T-cell (primary cell): ENCODE results near the gene MAOB. TPM values are rescaled to one million over a fixed set of nuclear protein-coding genes. Genes with fewer than 3 reads are reported as not detected.

Experiments used
- ATAC-seq, 4 experiments: fragments of 200-7000 bp in 3 of 4; fragments of 150-1000 bp in 1 of 4; cut with Tn5 transposase; replicated peaks in 1 of 4; 1 replicate in 3 of 4; 2 replicates in 1 of 4; pipeline ENCODE4 v1.10.0; 2021; ENCODE audit warnings: moderate library complexity in 3 of 4, mild to moderate bottlenecking in 2 of 4, moderate number of reproducible peaks in 1 of 4
- CTCF ChIA-PET, 2 donors: fragments of 300-600 bp; sonication (Branson Sonifier 250); formaldehyde crosslinking; loops; one replicate each; lab custom pipeline; 2022; ENCODE audit warnings: antibody characterized with exemption in 2 of 2; lab: Charles Lee
- POLR2A ChIA-PET, 2 donors: fragments of 300-600 bp; sonication (Branson Sonifier 250); formaldehyde crosslinking; loops; one replicate each; lab custom pipeline; 2022; ENCODE audit warnings: antibody characterized with exemption in 2 of 2; lab: Charles Lee
- DNase-seq, 35 experiments: peaks; one replicate each; pipeline versions ENCODE4 v3.0.0 to v3.0.0-alpha.2; 2013 to 2023
- H3K27ac ChIP-seq: one replicate; pipeline ENCODE4 v1.5.1; 2013; ENCODE audit warnings: low read length
- H3K27me3 ChIP-seq, 2 experiments: replicated peaks in 1 of 2; 1 replicate in 1 of 2; 2 replicates in 1 of 2; pipeline versions ENCODE4 v1.6.1 to v1.7.0; 2013; ENCODE audit warnings: low read length in 1 of 2, mixed read lengths in 1 of 2; ENCODE audit not compliant: control insufficient read depth in 2 of 2, insufficient read depth in 2 of 2; ENCODE audit errors: extremely low read depth in 1 of 2
- H3K36me3 ChIP-seq, 2 donors: 1 replicate in 1 of 2; 2 replicates in 1 of 2; pipeline versions ENCODE4 v1.6.1 to v1.7.0; 2013; ENCODE audit warnings: low read length in 1 of 2; ENCODE audit not compliant: control insufficient read depth in 2 of 2, insufficient read depth in 1 of 2; ENCODE audit errors: extremely low read depth in 1 of 2
- H3K4me1 ChIP-seq, 2 experiments: 1 replicate in 1 of 2; 2 replicates in 1 of 2; pipeline versions ENCODE4 v1.6.1 to v1.7.0; 2013; ENCODE audit warnings: low read length in 2 of 2, mixed read lengths in 1 of 2; ENCODE audit not compliant: insufficient read depth in 2 of 2, control insufficient read depth in 1 of 2; ENCODE audit errors: extremely low read depth in 1 of 2
- H3K4me3 ChIP-seq, 2 donors: 1 replicate in 1 of 2; 2 replicates in 1 of 2; pipeline versions ENCODE4 v1.5.1 to v1.7.0; 2013; ENCODE audit warnings: mild to moderate bottlenecking in 2 of 2, low read length in 1 of 2, moderate library complexity in 1 of 2; ENCODE audit not compliant: control insufficient read depth in 1 of 2; ENCODE audit errors: extremely low read depth in 1 of 2
- H3K9me3 ChIP-seq: 2 replicates; pipeline ENCODE4 v1.7.0; 2013
- H3K27ac Mint-ChIP-seq, 2 donors: one replicate each; pipeline ENCODE4 v1.8.0; 2020 to 2021; ENCODE audit warnings: mild to moderate bottlenecking in 2 of 2, mixed read lengths in 2 of 2
- H3K27me3 Mint-ChIP-seq, 2 donors: one replicate each; pipeline ENCODE4 v1.8.0; 2021 to 2022; ENCODE audit warnings: mixed read lengths in 2 of 2
- H3K36me3 Mint-ChIP-seq: one replicate; pipeline ENCODE4 v1.8.0; 2021; ENCODE audit warnings: mixed read lengths
- H3K4me1 Mint-ChIP-seq, 3 donors: one replicate each; pipeline ENCODE4 v1.8.0; 2020 to 2022; ENCODE audit warnings: mixed read lengths in 3 of 3, mild to moderate bottlenecking in 1 of 3
- H3K4me3 Mint-ChIP-seq, 3 donors: one replicate each; pipeline ENCODE4 v1.8.0; 2020 to 2022; ENCODE audit warnings: mild to moderate bottlenecking in 3 of 3, mixed read lengths in 3 of 3, moderate library complexity in 3 of 3
- H3K9me3 Mint-ChIP-seq, 3 donors: one replicate each; pipeline ENCODE4 v1.8.0; 2020 to 2022; ENCODE audit warnings: mixed read lengths in 3 of 3
- WGBS: methylation state at CpG from one replicate; pipeline ENCODE4 v1.1.5; 2013; ENCODE audit warnings: missing lambda C conversion rate; ENCODE audit not compliant: insufficient coverage; 5-methylcytosine and 5-hydroxymethylcytosine counted together
- total RNA-seq, 35 experiments: library from RNA in 6 of 35; stranded (reverse) in 6 of 35; fragments of 120-200 nt in 1 of 35; gene quantifications; one replicate each; pipeline versions ENCODE4 v1.2.1 to v1.2.4 and lab custom pipeline; 2013 to 2026

MAOB gene
- total RNA-seq, 5 donors from 2014 or later (not counting 1 experiment from before 2014, with no cell fraction given): 0.13 to 0.20 (median 0.16) TPM; not detected in 2

DNA sequence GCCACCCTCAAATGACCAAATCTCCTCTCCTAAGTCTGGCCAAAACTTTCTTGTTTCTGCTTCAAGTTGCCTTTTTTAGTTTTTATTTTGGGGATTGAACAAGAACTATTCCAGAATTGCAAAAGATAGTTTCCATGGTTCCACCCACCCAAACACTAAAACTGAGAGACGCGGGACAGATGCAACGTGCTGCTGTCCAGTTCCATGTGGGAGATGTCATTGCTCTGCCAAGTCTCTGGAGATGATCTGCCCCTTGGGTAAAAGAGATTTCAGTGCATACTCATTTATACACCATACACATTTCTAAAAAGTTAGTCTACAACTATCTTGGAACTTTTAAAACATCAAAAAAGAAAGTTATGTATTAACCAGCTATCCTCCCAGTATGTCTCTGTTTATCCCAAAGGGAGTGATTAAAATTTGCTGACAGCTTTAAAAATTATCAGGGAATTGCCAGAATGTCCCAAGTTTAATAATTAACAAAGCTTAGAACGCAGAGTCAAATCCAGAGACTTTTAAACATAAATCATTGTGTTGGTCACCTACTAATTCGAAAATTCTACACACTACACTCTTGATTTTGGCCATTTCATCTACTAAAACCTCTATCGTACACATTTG is 3.2 kb downstream of the MAOB start:
- Histone ChIP-seq H3K27ac (no peak overlapping the region), H3K36me3 (no peaks in the 10 kb centered on the region), H3K27me3 (peaks cover 3 to 13% of the 10 kb centered on the region in 2 experiments), H3K9me3 (no peaks in the 10 kb centered on the region), H3K4me3 (no peak overlapping the region), H3K4me1 (peaks cover 0 to 5% of the 10 kb centered on the region in 2 experiments)
- no peaks in the 10 kb centered on the region for H3K9me3 Mint-ChIP-seq
- H3K27me3 Mint-ChIP-seq: peaks cover 27 to 50% of the 10 kb centered on the region in 2 donors
- ATAC-seq (no peak), DNase-seq (no peak)
- no peaks in the 10 kb centered on the region for H3K36me3 Mint-ChIP-seq
- WGBS: 83% methylated on average over 2 of the region's 6 CpGs
- ChIA-PET POLR2A (no interaction called here), CTCF (no interaction called here)
- peaks cover 0 to 2% (median 2%) of the 10 kb centered on the region in 3 donors for H3K4me1 Mint-ChIP-seq
- H3K27ac Mint-ChIP-seq: no peak overlapping the region
- no peak overlapping the region for H3K4me3 Mint-ChIP-seq

DNA sequence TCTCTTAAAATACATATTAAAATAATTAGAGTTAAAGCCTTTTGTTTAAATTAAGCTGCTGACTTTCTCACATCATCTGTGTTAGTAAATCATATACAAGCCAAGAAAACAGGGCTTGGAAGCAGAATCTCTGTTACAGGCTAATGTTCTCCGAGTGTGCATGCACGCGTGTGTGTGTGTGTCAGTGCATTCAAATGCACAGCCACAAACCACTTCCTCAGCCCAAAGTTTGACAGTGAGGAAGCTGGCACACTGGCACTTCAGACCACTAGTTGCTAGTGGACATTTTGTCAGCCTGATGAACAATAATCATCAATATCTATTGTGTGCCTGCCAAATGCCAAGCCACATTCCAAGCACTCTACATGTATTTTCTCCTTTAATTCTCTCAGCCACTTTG is 5.6 kb downstream of the MAOB start:
- Histone ChIP-seq H3K36me3 (no peaks in the 10 kb centered on the region), H3K4me3 (no peak overlapping the region), H3K27me3 (peaks cover 0 to 9% of the 10 kb centered on the region in 2 experiments), H3K27ac (no peak overlapping the region), H3K9me3 (no peaks in the 10 kb centered on the region), H3K4me1 (peaks cover 0 to 1% of the 10 kb centered on the region in 2 experiments)
- ATAC-seq (no peak), DNase-seq (no peak)
- no peak overlapping the region for H3K4me3 Mint-ChIP-seq
- WGBS: no CpG with 5 or more reads among the region's 3 CpGs
- no peak overlapping the region for H3K27ac Mint-ChIP-seq
- no peaks in the 10 kb centered on the region for H3K4me1 Mint-ChIP-seq
- ChIA-PET POLR2A (no interaction called here), CTCF (no interaction called here)
- no peaks in the 10 kb centered on the region for H3K36me3 Mint-ChIP-seq
- H3K9me3 Mint-ChIP-seq: peaks cover 0 to 4% (median 4%) of the 10 kb centered on the region in 3 donors
- peaks cover 20 to 44% of the 10 kb centered on the region in 2 donors for H3K27me3 Mint-ChIP-seq

DNA sequence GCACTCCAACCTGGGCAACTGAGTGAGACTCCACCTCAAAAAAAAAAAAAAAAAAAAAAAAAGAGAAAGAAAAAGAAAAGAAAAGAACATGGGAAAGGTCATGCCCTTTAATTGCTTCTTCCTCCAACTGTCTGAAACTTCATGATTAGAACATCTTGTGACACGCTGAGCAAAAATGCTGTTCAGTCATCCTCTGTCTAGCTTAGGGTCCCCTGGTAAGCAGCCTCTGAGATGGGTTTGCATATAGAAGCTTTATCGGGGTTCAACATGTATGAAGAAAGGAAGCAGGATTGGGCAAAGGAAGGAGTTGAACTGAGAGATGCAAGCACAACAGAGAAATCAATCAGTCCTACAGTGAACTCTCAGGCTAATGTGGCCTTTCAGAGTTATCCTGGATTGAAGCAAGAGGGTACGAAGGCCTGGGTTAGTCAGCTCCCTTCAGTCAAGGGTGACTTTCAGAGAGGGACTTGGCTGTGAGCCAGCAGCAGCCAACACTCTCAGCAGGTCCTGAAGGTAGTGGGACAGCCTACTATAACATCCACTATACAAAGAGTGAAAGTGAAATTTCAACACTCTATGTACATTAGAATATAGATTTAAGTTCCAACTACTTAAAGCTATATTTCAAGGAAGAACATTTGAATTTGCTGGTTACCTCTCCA is 11.4 kb downstream of the MAOB start:
- POLR2A ChIA-PET: no interaction called here

DNA sequence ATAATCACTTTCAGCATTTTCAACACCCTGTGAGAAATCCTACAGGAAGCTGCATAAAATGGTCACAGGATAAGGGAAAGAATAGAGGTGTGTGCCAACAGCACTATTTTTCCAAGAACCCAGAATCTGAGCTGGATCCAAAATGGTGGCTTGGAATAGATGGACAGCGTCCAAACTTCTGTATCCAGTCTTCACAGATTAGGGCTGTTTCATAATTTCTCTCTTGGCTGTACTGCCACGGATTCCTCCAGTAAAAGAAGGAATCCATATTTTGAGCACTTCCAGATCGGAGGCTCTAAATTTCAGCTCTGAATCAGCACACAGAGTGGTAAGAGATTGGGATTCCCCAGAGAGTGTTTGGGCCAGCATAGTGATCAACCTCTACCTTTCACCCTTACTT is 12.2 kb downstream of the MAOB start:
- CTCF ChIA-PET: no interaction called here
- DNase-seq (no peak), ATAC-seq (no peak)
- no peak overlapping the region for H3K4me3 Mint-ChIP-seq
- H3K27me3 Mint-ChIP-seq: peaks cover 0 to 42% of the 10 kb centered on the region in 2 donors
- POLR2A ChIA-PET: no interaction called here
- H3K4me1 ChIP-seq: no peaks in the 10 kb centered on the region
- no peak overlapping the region for H3K27ac Mint-ChIP-seq
- no peaks in the 10 kb centered on the region for H3K36me3 Mint-ChIP-seq
- H3K27me3 ChIP-seq: no peaks in the 10 kb centered on the region
- H3K4me1 Mint-ChIP-seq: no peaks in the 10 kb centered on the region
- peaks cover 0 to 4% (median 4%) of the 10 kb centered on the region in 3 donors for H3K9me3 Mint-ChIP-seq
- no peaks in the 10 kb centered on the region for H3K9me3 ChIP-seq
- H3K4me3 ChIP-seq: no peak overlapping the region
- no peak overlapping the region for H3K27ac ChIP-seq
- H3K36me3 ChIP-seq: no peaks in the 10 kb centered on the region
- 88% methylated on average over 1 of the region's 3 CpGs for WGBS

More for the DNA sequence above, 11.4 kb downstream of the MAOB start:
- no CpG with 5 or more reads among the region's 3 CpGs for WGBS
- no peaks in the 10 kb centered on the region for H3K36me3 Mint-ChIP-seq
- no peak overlapping the region for H3K27ac Mint-ChIP-seq
- no peaks in the 10 kb centered on the region for H3K27me3 ChIP-seq
- no peak overlapping the region for H3K27ac ChIP-seq
- no peaks in the 10 kb centered on the region for H3K4me1 Mint-ChIP-seq
- no peaks in the 10 kb centered on the region for H3K4me1 ChIP-seq
- CTCF ChIA-PET: no interaction called here
- DNase-seq: no peak
- peaks cover 0 to 42% of the 10 kb centered on the region in 2 donors for H3K27me3 Mint-ChIP-seq
- peaks cover 0 to 4% (median 4%) of the 10 kb centered on the region in 3 donors for H3K9me3 Mint-ChIP-seq
- ATAC-seq: no peak
- H3K9me3 ChIP-seq: no peaks in the 10 kb centered on the region
- H3K36me3 ChIP-seq: no peaks in the 10 kb centered on the region
- no peak overlapping the region for H3K4me3 ChIP-seq
- H3K4me3 Mint-ChIP-seq: no peak overlapping the region

DNA sequence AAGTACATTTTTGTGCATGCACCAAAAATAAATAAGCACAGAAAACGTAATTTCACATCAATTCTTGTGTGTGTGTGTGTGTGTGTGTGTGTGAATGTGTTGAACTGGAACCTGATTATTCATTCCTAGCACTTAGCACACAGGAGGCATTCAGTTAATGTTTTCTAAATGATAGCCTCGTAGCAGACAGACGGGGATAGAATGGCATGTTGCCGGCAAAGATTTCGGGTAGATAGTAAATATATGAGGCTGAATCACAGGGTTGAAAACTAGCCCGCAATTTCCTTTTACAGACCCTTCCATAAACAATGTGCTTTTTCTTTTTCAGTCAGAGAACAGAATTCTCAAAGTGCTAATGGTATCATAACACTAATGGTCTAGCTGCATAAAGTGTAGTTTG is 13.5 kb downstream of the MAOB start:
- Histone ChIP-seq H3K9me3 (no peaks in the 10 kb centered on the region), H3K4me3 (no peak overlapping the region), H3K27me3 (no peaks in the 10 kb centered on the region), H3K4me1 (no peaks in the 10 kb centered on the region), H3K36me3 (no peaks in the 10 kb centered on the region), H3K27ac (no peak overlapping the region)
- ATAC-seq (no peak), DNase-seq (no peak)
- CTCF ChIA-PET: no interaction called here
- H3K9me3 Mint-ChIP-seq: peaks cover 0 to 4% (median 4%) of the 10 kb centered on the region in 3 donors
- H3K27me3 Mint-ChIP-seq: peaks cover 0 to 36% of the 10 kb centered on the region in 2 donors
- no peaks in the 10 kb centered on the region for H3K36me3 Mint-ChIP-seq
- POLR2A ChIA-PET: no interaction called here
- H3K27ac Mint-ChIP-seq: no peak overlapping the region
- no peaks in the 10 kb centered on the region for H3K4me1 Mint-ChIP-seq
- WGBS: no CpG with 5 or more reads among the region's 6 CpGs
- no peak overlapping the region for H3K4me3 Mint-ChIP-seq

DNA sequence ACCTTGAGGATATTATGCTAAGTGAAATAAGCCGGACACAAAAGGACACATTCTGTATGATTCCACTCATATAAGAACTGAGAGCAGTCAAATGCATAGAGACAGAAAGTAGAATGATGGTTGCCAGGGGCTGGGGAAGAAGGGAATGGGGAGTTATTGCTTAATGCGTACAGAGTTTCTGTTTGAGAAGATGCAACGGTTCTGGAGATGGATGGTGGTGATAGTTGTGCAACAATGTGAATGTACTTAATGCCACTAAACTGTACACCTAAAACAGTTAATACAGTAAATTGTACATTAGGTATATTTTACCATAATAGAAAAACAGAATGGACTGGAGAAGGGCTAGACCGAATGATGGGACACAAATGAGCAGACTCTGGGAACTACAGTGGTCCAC is 15.8 kb downstream of the MAOB start:
- H3K4me3 ChIP-seq: no peak overlapping the region
- H3K9me3 Mint-ChIP-seq: no peaks in the 10 kb centered on the region
- ChIA-PET CTCF (no interaction called here), POLR2A (no interaction called here)
- H3K9me3 ChIP-seq: no peaks in the 10 kb centered on the region
- peaks cover 2 to 24% of the 10 kb centered on the region in 2 donors for H3K27me3 Mint-ChIP-seq
- H3K27ac Mint-ChIP-seq: no peak overlapping the region
- no peak overlapping the region for H3K4me3 Mint-ChIP-seq
- ATAC-seq (no peak), DNase-seq (no peak)
- H3K36me3 ChIP-seq: no peaks in the 10 kb centered on the region
- H3K27ac ChIP-seq: no peak overlapping the region
- H3K4me1 ChIP-seq: no peaks in the 10 kb centered on the region
- H3K36me3 Mint-ChIP-seq: no peaks in the 10 kb centered on the region
- no CpG with 5 or more reads among the region's 4 CpGs for WGBS
- H3K4me1 Mint-ChIP-seq: no peaks in the 10 kb centered on the region
- H3K27me3 ChIP-seq: no peaks in the 10 kb centered on the region
